ENCODE data around the gene PPP2R2B.

GRCh38 chr5:146765089-146765832 lies 113.3 kb downstream of the PPP2R2B start:
- TF ChIP-seq POLR2A (IDR thresholded peaks at IDR 0.05; ENCODE audit: low read length) (no peak), GATA1 (IDR thresholded peaks at IDR 0.05; ENCODE audit: low read depth, low read length) (no peak)

Measured in erythroblast (primary cell).